Stimulated activated CD4-positive, alpha-beta T cell treated with anti-CD3 and anti-CD28 coated beads, Interleukin-15, amount 100 ng/mL, for 24 hours (primary cell): ENCODE data around the gene ABHD17A.

Source experiments
- DNase-seq: peaks from one replicate; pipeline ENCODE4 v3.0.0-alpha.2; 2020

The ABHD17A gene

DNA sequence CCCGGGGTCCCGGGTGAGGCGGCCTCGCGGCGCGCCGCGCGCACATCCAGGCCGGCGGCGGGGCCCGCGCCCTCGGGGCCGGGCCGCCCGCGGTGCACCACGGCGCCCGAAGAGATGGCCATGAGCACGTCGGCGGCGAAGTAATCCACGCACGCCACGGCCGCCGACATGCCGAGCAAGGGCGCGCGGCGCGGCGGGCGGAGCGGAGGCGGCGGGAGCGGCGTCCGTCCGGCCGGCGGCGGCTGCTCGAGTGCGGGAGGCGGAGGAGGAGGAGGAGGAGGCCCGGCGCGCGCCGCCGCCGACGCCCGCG lies 22.0 kb downstream of the ABHD17A start, which contains the start of gene KLF16:
Gene KLF16, minus strand, starts transcription at position 252 of the 310 bp plus-strand sequence. Its CDS starts 82 bp downstream, at position 170.
- no peak for DNase-seq

DNA sequence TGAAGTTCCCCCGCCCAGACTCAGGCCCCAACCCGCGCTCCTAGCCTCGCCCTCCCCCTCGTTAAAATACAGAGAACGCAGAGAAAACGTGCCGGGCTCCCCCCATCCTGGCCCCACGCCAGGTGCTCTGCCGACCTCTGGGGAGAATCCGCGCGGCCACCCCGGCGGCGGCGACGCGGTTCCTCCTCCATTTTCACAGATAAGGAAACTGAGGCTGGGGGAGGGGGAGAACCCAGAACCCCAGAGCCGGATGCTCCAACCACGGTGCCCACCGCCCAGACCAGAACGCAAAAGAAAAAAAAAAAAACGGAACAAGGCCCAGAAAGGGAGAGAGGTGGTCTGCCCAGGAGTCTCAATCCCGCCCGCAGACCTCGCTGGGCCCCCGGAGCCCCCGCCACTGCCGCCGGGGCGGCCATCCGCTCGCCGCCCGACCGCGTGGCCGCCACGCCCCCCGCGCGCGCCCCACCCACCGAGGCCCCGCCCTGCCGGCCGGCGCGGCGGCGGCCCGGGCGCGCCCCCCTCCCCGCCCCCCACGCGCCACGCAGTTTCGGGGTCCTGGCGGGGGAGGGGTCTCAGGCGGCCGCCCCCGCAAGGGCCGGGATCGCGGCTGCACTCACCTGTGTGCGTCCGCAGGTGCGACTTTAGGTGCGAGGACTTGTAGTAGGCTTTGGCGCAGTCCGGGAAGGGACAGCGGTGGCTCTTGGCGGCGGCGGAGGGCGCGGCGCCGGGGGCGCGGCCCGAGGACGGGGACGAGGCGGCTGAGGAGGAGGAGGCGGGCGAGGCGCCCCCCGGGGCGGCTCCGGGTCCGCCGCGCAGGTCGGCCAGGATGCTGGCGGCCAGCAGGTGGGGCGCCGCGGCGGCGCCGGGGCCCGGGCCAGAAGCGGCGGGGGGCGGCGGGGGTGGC lies 22.6 kb downstream of the ABHD17A start:
- DNase-seq, result peak; percentile 66

DNA sequence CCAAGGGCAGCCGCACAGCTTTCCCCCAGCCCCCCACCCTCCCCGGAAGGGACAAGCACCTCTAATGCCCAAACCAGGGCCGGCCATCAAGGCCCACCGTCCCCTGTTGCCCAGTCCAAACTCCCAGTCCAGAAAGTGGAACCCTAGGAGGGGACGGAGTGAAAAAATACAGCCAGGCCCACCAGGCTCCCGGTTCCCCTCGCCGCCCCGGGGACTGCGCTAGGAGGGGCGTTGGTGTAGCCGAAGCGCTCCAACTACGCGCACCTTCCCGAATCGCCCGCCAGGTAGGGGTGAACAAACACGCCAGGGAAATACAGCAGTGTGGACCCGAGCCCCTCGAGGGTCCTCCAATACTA lies 23.2 kb downstream of the ABHD17A start:
- no peak for DNase-seq

DNA sequence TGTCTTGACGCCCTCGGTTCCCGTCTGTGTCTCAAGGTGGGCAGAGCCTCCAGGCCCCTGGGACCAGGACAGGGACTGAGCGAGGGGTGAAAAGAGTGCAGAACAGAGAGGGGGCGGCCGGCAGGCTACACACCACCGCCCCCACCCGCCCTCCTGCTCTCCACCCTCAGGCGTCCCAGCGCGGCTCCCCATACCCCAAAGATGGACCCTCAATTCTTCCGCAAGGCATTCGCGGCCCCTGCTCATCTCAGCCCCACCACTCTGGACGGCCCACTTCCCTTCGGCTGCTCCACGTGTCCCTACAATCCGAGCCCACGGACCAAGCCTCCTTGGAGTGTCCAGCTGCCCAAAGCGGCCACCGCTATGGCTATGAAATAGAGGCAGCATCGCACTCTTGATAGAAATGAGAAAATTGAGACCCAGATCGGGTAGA lies 23.7 kb downstream of the ABHD17A start:
- no peak for DNase-seq

DNA sequence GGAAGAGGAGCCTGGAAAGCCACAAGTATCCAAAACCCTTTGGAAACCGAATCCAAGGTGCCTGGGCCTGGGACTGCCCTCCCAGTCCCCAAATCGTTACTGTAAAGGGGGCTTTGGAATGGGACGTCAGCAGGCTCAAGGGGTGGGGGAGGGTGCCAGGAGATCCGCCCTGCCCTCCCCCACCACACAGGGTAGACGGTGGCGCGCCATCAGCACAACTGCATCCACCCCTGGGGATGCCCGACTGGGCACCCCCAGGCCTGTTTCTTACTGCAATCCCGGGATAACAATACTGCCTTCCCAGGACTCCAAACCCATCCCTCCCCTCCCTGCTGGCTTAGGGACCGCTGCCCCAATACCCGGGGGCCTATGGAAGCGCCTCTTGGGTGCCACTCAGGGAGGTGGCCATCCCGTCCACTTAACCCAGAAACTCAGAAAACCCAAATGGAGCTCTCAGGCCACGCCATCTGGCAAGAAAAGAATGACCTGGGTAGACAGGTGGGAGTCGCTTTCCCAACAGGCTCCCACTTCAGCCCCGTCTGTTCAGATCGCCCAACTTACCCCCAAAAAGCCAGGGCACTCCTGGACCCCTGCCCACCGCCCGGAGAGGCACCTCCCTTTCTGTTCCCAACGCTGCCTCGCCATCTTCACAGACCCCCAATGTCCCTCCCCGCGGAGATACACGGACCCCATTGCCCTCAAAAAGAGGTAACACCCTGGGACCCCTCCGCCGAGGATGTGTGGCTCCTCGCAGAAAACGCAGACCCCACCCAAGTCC lies 24.3 kb downstream of the ABHD17A start:
- DNase-seq, result no peak

DNA sequence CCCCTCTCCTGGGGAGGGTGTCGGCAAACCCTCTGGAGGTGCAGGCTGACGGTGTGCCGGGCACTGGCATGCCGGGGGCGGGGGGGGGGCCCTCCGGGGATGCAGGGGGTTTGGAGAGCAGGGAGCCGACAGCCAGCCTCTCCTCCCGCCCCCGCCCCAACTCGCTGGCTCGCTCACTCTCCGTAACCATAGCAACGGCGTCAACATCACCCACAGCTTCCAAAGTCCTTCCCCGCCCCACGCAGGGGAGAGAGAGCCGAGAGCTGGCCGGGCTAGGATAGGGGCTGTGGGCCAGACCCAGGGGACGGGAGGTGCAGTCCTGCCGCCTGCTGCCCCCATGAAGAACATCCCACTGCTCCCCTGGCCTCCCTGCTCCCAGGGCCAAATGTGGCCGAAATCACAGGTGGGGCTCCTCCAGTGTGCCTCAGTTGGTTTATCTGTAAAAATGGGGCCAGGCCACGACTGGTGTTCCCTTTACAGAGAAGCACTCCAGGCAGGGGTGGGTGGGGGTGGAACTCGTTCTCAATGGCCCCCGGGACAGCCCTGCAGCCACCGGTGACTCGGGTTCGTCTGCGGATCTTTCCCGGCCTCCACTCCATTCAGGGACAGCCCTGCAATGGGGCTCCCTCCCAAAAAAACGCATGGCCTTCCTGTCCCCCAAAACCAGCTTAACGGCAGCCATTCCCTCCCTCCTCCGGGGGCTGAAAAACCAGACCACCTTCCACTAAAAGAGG lies 25.1 kb downstream of the ABHD17A start:
- DNase-seq, result peak; percentile 73

DNA sequence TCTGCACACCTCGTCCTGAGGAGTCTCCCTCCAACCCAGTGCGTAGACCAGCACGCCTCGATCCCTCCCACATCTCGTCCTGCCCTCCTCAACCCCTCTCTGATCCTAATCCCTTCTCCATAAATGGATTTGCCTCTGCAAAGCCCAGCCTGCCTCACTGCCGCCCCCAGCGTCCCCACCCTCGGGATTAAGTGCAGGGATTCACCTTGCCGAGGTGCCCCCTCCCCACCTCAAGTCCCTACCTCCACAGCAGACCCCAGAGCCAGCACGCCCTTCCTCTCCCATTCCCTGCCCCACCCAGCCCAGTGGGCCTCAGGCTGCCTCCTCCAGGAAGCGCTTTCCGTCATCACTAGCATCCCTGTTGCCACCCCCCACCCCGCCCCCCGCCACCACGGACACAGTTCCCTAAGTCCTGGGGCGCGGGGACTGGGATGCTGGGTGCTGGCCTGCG lies 25.9 kb downstream of the ABHD17A start:
- DNase-seq, result no peak

DNA sequence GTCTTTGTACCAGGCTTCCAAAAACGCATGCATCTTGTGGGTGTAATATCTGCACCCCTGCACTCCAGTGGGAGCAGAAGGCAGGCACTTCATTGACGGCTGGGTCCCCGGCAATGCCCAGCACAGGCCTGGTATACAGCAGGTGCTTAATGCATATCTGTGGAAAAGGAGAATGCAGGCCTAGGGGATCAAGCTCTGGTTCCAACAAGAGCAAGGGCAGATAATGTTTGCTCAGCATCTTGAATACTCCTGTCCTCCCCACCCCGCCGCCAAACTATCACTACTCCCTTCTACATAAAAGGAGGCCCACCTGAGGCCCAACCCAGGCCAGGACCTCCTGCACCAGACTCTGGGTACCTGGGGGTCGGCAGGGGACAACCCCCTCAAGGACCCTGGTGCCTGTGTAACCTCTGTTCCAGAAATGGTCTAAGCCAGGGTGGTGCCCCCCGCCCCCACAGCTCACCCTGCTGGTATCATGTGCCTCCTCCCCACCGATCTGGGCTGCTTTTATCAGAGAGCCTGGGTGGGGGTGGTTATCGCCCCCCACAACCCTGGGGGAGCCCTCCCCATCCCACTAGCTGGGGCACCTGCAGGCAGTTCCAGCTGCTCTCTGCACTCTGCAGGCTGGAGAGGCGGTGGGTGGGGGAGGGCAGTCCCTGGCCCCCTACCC lies 26.7 kb downstream of the ABHD17A start:
- no peak for DNase-seq

DNA sequence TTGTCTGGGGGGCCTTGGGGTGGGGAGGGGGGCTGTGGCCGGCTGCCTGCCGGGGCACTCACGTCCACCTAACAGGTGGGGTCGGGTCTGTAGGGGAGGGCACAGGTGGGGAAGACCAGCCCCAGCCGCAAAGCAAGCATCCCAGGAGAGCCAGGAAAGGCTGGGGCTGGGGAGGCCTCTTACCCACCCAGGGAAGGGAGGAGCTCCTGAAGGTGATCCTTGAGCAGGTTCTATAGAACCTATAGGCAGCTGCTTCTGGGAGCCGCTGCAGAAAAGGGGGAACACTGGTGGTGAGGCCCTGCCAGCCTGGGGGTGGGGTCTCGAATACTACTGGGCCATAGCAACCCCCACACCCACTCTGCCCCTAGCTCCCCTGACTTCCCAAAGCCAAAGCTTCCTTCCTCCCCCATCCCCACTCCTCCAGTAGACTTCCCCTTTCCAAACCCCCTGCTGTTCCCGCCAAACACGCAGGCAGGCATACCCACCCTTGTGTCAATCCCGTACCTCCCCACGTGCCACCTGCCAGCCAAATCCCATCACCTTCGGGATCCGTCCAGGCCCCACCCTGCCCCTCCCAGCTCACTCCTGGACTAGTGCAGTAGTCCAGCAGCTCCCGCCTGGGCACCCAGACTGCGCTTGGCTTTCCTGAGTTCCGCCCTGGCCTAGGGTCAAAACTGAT lies 27.5 kb downstream of the ABHD17A start:
- no peak for DNase-seq

DNA sequence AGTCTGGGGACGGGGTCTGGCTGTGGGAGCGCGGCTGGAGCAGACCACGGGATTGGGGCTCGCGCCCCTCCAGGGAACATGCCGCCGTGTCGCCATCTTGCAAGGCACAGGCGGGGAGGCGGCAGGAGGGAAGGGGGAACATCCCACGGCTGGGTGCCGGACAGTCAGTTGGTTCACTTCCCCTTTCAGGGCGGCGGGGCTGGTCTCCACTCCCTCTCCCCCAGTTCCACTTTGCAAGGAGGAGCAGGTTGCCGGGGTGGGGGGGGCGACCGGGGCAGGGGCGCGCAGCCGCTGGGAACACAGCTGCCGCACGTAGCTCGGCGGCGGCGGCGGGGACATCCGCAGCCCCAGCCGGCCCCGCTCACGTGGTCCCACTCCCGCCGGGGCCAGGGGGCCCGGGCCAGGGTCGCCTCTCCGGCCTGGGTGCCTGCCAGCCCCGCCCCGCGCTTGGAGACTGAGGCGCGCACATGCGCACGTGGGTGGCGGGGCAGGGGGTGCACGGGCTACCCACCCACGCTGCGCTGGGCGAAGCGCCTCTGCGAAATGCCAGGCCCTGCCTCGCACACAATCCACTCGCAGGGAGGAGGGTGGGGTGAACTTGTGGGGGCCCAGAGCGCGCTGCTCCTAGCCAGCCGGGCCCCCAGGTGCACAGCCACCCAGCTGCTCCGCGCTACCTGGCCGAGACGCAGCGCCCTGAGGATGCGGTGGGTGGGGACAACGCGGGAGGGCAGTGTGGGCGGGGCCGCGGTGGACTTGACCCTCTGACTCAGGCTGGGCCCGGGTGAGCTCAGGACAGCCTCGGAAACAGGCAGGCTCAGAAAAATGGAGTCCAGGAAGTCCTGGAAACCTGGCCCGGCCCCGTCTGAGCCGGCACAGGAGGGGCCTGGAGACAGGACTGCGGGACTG lies 28.3 kb downstream of the ABHD17A start:
- DNase-seq, result peak; percentile 68

DNA sequence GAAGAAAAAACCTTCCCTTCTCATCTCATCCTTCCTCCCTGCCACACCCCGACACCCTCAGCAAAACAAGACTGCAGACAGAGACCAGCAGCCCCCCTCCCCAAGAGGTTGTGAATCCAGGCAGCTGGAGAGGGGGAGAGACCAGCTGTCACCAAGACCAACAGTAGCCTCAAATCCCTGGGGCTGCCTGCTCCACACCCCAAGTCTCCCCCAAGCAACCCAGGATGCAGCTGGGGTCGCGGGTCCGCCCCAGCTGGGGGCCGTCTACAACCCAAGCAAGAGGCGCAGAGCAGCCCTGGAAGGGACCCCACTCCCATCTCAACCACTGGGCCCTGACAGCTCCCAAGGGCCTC lies 29.0 kb downstream of the ABHD17A start:
- no peak for DNase-seq

DNA sequence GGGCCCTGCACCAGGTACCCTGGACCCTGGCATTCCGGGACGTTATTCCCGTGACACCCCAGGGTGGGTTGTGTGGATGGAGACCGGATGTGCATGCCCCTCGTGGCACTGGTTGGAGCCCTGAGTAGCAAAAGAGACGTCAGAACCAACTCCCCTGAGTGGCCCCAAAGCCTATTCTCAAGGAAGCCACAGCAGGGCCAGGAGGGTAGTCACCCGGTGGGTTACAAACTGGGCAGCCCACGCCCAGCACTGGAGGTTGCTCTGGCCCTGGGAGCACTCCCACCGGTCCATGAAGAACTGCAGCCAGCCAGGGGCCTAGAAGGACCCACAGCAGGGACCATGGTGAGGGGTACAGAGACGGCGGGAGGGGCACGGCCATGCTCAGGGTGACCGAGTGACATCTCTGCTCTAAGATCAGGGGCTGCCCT lies 29.5 kb downstream of the ABHD17A start:
- peak; percentile 56 for DNase-seq

DNA sequence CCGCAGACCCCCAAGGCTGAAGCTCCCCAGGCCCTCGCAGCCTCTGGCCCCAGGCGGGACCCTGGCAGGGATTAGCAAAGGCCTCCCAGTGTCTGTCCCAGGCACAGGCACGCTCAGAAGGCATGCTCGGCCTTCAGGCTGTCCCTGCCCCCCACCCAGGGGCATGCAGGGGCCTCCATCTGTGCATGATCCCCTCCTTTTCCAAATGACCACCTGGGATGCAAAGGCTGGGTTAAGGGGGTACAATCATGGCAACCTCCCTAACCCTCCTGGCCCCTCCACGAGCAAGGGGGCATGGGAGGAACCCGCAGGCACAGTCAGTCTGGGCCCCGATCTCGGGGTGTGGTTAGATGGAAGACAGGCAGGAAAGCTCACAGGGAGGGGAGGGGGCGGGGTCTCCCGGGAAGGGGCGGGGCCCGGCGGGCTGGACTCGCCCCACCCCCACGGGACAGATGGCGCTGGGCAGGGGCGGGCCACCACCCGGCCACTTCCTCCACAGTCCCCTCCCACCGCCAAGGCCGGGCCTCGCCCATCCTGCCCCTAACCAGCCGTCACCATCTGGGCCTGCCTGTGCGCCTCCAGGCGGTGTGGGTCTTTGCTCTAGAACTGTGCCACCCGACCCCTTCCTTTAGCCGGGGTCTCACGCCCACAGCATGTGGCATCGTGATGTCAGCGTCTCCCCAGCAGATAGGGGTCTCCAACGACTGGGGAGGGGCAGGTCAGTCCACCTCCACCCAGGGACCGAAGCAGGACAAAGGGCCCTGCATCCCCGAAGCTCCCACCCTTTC lies 30.1 kb downstream of the ABHD17A start:
- DNase-seq, result peak; percentile 92

DNA sequence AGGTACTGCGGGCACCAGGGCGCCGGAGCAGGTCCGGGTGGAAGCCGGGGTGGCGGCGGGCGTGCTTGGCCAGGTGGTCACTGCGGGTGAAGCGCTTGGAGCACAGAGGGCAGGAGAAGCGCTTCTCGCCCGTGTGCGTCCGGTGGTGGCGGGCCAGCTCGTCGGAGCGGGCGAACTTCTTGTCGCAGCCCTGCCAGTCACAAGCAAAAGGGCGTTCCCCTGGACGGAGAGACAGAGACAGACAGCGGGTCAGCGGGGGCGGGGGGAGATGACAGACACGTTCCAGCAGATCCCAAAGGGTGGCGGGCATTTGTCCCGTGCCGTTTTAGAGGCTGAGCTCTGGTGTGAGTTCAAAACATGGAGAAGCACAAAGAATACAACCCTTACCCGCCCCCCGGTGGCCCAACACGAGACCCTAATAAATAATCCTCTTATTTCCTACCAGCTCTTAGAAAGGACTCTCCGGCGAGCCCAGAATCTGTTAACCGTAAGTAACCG lies 30.7 kb downstream of the ABHD17A start:
- DNase-seq, result no peak

DNA sequence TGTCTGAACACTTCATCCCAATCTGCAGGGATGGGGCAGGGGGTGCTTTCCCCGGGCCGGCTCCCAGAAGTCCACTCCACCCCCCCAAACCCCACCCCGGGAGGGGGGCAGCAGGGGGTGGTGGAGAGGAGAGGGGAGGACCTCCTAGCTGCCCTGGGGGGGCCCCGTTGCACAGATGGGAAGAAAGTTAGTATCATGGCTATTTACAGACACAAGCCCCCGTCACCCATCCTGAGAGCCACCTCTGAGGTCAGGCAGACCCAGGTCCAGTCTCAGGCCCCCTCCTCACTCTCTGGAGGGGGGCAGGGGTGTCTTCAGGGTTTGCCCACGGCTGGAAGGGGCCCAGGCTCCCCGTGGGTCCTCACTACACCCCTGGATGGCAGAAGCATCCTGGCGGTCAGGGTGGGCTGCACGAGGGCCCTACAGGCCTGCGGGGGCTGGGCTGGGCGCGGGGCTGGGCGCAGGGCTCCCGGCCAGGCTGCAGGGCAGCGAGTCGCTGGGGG lies 31.2 kb downstream of the ABHD17A start:
- no peak for DNase-seq

DNA sequence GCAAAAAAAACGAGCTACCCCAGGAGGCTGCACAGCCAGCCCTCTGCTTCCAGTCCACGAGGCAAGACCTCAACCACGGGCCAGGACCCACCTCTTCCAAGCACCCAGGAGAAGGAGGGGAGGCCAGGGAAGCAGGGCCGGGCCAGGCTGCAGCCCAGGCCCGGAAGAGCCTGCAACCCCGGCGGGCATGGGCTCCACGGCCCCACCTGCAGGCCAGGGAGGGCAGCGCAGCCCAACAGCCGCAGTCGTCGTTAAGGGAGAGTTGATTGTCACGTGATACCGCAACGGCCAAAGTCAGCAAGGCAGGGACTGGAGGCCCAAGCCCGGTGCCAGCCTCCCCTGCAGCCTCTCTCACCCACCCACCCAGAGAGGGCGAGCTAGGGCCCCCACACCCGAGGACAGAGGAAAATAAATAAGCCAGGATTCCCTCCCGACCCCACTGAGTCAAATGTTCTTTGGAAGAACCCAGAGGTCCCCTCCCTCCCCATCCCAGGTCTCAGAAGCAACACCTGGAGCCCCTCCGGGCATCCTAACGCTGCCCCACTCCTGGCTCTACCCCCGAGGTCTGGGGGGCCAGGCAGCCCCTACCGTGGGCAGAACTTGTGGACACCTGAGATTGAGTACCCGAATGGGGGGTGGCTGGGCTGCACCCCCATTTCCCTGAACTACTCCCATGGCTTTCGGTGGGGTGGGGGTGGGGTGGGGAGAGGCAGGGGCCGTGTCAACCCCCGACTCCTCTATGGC lies 31.8 kb downstream of the ABHD17A start:
- peak; percentile 87 for DNase-seq

DNA sequence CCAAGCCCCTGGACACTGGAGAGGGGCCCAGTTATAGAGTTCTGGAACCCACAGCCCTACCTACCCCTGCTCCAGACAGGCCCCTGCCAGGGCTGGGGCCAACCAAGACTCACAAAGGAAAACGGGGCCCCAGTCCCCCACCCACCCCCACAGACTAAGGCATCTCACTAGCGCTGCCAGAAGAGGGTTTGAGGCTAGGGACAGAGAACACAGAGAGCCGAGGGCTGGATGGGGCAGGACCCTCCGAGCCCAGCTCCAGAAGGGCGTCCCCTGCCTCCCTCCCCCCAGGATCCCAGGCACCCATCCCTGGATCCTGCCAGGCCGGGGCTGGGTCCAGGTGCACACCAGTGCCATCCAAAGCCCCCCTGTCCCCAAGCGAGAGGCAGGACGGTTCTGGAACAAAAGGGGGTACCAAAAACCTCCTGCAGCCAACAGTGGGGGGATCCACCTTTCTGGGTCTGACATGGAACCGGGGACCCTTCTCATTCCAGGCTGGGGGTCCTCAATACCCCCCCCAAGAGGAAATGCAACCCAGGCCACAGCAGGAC lies 32.6 kb downstream of the ABHD17A start:
- no peak for DNase-seq

DNA sequence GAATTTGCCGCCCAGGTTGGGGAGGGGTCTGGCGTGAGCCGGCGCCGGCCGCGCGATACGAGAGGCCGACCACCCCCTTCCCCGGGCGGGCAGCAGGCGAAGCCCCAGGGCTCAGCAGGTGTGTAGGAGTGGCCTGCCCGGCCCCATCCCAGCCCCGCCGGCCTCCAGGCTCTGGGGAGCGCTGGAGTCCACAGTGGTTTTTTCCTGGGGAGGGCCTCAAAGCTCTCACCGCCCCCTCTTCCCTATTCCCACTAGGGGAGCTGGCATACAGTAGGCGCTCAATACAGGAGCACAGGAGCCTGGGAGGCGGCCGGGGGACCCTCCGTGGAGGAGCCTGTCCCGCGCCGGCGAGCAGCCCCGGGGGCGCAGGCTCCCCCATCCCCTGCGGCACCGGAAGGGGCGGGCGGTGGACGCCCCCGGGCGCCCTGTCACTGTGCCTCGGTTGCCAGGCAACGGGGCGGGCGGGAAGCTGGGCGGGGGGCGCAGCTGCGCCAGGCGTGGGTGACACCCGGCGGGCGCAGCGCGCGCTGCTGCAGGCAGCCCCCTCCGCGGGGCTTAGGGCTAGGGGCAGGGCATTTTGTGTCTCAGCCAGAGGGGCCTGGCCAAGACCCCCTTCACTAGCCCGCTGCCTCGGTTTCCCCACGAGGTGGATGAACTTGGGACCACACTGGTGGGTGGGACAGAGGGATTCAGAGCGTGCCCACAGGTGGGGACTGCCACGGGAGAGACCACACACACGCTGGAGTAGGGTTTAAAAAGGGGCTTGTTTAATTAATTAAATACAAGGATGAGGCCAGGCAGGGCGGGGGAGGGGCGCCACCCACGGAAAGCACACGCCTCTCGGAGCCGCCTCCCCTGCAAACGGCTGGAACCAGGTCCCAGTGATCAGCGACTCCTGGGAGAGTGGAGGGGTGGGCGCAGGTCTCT lies 33.4 kb downstream of the ABHD17A start:
- DNase-seq, result peak; percentile 60
